A204.1 (cell line): ENCODE measurements around the gene BABAM1.

Experiments
- FAIRE-seq: peaks from 2 replicates; lab custom pipeline; 2012; peaks lifted over from hg19 to GRCh38; lab: Jason Lieb, UNC

Gene BABAM1

GRCh38 chr19:17266975-17267788 lies at the start of gene BABAM1:
BABAM1 (plus strand) TSS chr19:17267443; CDS start chr19:17268807, 1,364 bp downstream.
- FAIRE-seq, result peak; percentile 100

DNA sequence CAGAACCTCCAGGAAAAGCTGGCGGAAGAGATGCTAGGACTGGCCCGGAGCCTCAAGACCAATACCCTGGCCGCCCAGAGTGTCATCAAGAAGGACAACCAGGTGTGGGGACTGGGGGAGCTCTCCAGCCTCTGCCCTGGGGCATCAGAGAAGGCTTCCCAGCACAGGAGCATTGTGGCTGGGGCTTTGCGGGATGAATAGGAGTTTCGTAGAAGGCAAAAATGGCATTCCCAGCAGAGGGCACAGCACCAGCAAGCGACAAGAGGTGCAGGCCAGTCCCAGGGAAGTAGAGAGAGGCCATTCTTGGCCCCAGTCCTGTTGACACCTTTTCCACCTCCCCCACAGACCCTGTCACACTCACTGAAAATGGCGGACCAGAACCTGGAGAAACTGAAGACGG lies 48.0 kb upstream of the BABAM1 start:
- FAIRE-seq, result no peak

DNA sequence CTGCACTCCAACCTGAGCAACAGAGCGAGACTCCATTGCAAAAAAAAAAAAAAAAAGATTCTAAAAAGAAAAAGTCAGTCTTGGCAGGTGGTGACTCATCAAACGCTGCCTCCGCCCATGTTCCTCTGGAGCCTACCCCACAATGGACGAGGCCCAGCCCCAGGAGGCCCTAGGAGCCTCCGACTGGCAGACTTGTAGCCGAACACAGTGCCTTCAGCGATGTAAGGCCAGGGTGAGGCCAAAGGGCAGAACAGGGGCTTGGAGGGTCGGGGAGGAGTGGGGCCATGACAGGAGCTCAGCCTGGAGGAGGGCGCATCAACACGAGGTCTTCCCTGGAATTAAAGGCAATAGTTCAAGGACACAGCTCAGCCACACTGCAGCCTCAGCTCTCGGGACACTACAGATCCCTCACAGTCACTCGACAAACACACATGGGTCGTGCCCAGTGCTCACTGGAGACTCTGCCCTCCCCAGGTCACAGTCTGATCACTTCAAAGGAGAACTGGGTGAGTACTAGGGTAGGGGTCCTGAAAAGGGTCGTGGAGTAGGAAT lies 47.0 kb upstream of the BABAM1 start:
- FAIRE-seq, result no peak

DNA sequence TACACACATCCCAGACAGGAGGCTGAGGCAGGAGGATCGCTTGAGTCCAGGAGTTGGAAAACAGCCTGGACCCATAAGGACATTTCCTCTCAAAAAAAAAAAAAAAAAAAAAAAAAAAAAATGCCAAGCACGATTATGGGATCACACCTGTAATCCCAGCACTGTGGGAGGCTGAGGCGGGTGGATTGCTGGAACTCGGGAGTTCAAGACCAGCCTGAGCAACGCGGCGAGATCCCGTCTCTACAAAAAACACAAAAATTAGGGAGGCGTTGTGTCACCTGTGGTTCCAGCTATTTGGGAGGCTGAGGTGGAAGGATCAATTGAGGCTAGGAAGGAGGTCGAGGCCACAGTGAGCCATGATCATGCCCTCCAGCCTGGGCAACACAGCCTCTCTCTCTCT lies 42.2 kb upstream of the BABAM1 start:
- no peak for FAIRE-seq

- FAIRE-seq, result peak; percentile 84
Observed at GRCh38 chr19:17226002-17226933, 41.0 kb upstream of the BABAM1 start, which contains the start of gene OCEL1. OCEL1 (plus strand) TSS chr19:17226226; CDS start chr19:17226248, 22 bp downstream.

GRCh38 chr19:17227798-17228367 lies 39.4 kb upstream of the BABAM1 start:
- FAIRE-seq, result no peak

- no peak for FAIRE-seq
Observed at GRCh38 chr19:17229890-17230289, 37.4 kb upstream of the BABAM1 start.

DNA sequence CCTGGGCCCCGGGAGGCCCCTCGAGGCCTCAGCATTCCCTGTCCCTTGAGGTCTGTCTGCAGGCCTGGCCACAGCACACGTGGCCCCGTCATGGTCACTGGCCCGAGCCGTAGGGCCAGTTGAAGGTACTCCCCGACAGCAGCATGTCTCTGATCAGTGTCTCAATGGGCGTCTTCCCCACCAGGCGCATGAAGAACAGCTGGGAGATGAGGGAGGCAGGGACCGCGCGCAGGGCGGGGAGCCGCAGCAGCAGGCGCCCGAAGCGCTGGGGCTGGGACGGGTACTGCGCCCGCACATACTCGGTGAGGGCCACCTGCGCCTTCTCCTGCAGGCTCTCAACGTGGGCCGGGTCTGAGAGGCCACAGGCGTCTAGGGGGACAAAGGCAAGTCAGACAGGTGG lies 35.0 kb upstream of the BABAM1 start:
- FAIRE-seq, result no peak

DNA sequence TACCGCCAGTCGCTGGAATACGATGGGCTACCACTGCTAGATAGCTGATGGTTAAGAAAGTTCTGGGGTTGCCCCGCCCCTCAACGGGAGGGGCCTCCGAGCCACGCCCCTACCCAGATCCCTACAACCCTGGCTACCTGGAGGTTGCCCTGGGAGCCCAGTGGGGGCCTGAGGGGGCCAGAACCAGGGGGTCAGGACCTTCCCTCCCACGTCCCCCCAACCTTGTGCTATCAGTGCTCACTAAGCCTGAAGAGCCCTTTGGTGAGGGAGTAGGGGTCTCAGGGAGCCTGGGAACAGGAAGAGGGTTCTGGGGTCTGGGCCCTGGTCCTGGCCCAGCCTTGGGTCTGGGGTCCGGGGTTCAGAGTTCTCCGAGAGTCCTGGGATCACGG lies 32.3 kb upstream of the BABAM1 start:
- FAIRE-seq, result peak; percentile 3

DNA sequence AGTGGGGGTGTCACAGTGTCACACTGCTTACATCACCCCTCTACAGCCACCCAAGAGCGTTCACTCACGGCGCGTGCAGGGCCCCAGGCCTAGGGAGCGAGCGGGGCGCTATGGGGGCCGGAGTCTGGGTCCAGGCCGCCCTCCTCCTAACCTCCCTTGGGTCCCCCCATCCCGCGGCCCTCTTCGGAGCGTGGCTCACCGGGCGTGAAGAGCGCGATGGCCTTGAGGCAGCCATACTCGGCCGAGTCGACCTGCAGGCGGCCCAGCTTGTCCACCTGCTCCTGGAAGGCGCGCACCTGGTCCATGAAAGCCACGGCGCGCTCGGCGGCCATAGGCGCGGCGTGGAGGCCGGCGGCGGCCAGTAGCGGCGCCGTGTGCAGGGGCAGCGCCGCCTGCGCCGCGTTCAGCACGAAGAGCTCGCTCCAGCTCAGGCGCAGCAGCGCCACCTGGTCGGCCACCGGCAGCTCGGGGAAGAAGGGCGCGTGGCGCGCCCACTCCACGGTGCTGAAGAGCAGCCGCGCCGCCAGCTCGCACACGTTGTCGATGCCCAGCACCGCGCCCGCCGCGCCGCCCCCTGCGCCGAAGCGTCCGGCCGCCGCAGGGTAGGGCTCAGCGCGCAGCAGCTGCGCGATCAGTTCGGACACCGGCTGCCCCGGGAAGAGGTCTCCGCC lies 31.8 kb upstream of the BABAM1 start:
- no peak for FAIRE-seq

DNA sequence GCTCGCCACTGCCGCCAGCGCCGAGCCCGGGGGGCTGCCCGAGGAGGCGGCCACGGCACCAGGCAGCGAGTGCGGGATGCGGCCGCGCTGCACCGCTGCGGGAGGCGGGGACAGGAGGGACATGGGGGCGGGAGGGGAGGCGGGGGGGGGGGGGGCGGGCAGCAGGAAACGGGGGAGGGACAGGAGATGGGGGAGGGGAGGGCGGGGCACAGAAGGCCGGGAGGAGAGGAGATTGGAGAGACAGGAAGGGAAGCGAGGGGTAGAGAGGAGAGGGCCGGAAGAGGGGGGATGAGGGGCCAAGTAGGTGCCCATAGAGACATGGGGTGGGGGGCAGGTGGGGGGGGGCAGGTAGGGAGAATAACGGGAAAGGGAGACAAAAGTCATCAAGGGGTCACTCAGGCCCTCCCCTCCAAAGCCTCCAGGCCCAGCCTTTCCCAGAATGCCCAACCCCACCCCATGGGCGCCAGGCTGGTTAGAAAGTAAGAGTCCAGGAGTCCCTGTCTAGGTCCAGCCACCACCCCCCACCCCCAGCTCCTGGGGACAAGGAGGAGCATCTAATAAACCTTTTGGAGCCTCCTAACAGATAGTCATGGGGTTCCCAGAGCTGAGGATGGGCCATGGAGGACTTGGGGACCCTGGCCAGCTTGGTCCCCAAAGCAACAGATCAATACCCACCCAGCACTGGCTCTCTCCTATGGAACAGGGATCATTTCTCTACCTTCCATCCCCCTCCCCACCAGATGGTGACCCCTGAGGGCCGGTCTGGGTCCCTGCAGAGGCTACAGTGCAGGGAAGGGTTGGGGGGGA lies 31.1 kb upstream of the BABAM1 start:
- FAIRE-seq, result no peak

GRCh38 chr19:17236811-17237543 lies 30.3 kb upstream of the BABAM1 start:
- FAIRE-seq, result no peak

DNA sequence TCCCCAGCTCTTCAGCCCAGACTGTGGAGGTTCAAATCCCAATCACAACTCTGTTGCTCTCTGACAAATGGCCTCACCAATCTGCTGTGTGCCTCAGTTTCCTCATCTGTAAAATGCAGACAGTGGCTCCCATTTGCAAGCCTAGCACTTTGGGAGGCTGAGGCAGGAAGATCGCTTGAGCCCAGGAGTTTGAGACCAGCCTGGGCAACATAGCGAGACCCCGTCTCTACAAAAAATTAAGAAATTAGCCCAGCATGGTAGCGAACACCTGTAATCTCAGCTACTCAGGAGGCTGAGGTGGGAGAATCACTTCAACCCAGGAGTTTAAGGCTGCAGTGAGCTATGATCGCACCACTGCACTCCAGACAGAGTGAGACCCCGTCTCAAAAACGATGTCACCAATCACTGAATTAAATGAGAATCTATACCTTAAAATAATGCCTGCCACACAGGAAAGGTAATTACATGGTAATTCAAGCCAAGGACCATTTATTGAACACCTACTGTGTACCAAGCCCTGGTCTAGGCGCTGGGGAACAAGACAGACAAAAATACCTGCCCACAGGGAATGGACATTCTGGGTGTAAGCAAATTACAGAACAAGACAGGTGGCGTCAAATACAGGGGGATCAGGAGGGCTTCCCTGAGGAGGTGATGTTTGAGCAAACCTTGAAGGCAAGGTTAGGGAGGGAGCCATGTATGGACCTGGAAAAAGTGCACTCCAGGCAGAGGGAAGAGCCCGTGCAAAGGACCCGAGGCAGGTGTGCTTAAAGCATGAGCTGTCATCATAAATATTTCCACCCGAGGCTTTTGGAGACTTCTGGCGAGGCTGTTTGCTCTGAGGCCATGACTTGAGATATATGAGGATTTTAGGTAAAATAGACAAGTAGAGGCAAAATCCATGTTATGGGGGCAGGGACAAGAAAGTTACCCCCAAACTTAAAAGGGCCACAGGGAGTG lies 29.2 kb upstream of the BABAM1 start:
- FAIRE-seq, result no peak

GRCh38 chr19:17240062-17240752 lies 27.0 kb upstream of the BABAM1 start:
- FAIRE-seq, result no peak

GRCh38 chr19:17240826-17241399 lies 26.3 kb upstream of the BABAM1 start:
- FAIRE-seq, result no peak

- no peak for FAIRE-seq
Observed at GRCh38 chr19:17242431-17243208, 24.6 kb upstream of the BABAM1 start.

DNA sequence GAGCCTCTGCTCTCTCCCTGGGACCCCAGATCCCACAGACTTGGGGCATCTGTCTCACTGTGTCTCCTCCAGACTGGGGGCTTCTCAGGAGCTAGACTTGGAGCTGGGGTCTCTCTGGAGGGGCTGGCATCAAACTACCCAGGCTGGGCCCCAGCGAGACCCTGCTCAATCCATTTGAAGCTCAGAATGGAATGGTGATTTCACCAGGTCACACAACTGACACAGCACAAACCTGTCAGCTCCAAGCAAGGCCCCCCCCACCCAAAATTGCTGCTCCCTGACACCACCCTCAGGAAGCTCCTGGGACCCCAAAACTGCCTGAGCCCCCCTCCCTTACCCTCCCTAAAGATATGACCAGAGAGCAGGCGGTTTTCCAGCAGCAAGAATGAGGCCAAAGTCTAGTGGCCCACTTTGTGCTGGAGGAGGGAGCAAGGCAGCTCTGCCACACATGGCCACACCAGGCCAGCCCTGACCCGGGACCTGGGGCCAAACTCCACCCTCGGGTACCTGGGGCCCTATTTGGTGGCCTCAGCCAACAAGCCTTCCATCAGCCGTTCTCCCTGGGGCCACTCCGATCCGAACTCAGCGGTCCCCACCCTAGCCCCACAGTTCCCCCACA lies 23.9 kb upstream of the BABAM1 start:
- FAIRE-seq, result no peak
